Adipocyte (in vitro differentiated cells): ENCODE results near the gene SH3BP4.

Experiments used
- DNase-seq: peaks from one replicate; pipeline ENCODE4 v3.0.0-alpha.2; 2015; ENCODE audit warnings: low read depth
- H3K27me3 ChIP-seq: replicated peaks from 2 replicates; pipeline ENCODE4 v1.7.0; 2013; ENCODE audit warnings: mild to moderate bottlenecking, low read length, moderate library complexity; ENCODE audit not compliant: control insufficient read depth, insufficient read depth
- H3K36me3 ChIP-seq: 2 replicates; pipeline ENCODE4 v1.7.0; 2013; ENCODE audit warnings: low read length, mild to moderate bottlenecking, moderate library complexity; ENCODE audit not compliant: control insufficient read depth, insufficient read depth, severe bottlenecking
- H3K4me1 ChIP-seq: 2 replicates; pipeline ENCODE4 v1.7.0; 2013; ENCODE audit warnings: mild to moderate bottlenecking, low read length, moderate library complexity; ENCODE audit not compliant: control insufficient read depth, insufficient read depth
- H3K4me3 ChIP-seq: 2 replicates; pipeline ENCODE4 v1.7.0; 2013; ENCODE audit warnings: mild to moderate bottlenecking, low read length, moderate library complexity
- H3K9ac ChIP-seq: 2 replicates; pipeline ENCODE4 v1.7.0; 2013; ENCODE audit warnings: mild to moderate bottlenecking, low read length, moderate library complexity
- H3K9me3 ChIP-seq: 2 replicates; pipeline ENCODE4 v1.7.0; 2013; ENCODE audit warnings: mild to moderate bottlenecking, low read length, moderate library complexity; ENCODE audit not compliant: control insufficient read depth

Gene SH3BP4

DNA sequence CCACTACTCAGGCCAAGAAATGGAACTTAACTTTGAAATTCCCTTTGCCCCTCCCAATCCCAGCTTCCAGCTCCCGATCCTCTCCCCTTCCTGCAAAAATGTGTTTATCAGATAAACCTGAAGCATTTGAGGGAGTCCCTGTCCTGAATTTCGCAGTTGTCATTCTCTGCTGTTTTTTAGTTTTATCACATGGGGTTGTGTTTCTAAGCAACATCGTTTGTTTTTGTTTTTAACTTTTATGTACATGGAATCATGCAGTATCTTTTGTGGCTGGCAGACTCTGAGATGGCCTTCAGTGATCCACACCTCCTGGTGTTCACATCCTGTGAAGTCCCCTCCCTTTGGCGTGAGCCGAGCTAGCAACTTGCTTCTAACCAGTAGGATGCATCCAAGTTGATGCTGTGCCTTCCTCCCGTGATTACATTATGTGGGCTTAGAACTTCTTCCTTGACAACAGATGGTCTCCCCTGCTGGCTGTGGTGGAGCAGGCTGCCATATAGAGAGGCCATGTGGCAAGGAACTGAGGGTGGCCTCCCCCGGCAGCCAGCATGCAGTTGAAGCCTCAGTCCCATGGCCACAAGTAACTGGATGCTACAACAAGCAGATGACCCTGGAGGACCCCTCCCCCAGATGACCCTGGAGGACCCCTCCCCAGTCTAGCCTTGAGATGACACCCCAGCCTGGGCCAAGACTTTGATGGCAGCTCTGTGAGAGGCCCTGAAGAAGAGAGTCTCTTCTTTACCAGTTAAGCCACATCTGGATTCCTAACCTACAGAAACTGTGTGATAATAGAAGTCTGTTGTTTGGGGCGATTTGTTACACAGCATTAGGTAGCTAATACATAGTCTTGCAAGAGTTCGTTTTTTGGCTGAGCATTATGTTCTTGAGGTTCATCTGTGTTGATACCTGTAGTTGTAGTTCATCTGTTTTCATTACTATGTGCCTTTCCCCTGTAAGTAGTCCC lies 27.7 kb downstream of the SH3BP4 start:
- no peak for DNase-seq
- Histone ChIP-seq H3K36me3 (peaks cover 6% of the 10 kb centered on the region), H3K4me3 (no peak overlapping the region)

DNA sequence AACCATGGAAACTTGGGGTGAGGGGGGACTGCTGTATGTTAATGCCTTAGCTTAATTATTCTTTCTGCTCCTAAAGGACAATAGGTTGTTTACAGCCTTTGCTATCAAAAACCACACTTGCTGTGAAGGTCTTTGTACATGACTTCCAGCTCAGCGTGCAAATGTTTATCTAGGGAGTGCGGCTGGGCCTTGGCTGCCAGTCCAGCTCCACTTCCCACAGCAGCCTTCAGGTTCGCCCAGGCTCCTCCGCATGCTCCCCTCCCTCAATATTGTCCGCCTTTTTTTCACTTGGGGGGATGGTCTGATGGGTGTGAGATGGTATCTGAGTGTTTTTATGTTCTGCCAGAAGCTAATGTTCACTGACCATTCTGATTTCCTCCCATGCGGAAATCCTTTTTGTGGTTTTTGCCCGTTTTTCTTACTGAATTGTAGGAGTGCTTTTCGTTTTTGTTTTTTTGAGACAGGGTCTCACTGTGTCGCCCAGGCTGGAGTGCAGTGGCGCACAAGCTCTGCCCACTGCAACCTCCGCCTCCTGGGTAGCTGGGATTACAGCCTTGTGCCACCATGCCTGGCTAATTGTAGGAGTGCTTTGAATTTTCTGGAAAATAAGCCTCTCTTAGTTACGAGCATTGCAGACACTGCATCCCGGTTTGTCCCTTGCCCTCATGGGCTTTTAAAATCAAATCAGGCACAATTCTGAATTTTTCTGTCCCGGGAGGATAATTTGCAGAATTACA lies 28.8 kb downstream of the SH3BP4 start:
- peaks cover 52% of the 10 kb centered on the region for H3K4me1 ChIP-seq
- peak overlapping the region; percentile 73 for H3K9ac ChIP-seq
- no peak for DNase-seq
- H3K27me3 ChIP-seq: no peaks in the 10 kb centered on the region
- peaks cover 8% of the 10 kb centered on the region for H3K36me3 ChIP-seq
- no peaks in the 10 kb centered on the region for H3K9me3 ChIP-seq
- H3K4me3 ChIP-seq: peak overlapping the region; percentile 49

More for the DNA sequence above, 27.7 kb downstream of the SH3BP4 start:
- H3K27me3 ChIP-seq: no peaks in the 10 kb centered on the region
- H3K9me3 ChIP-seq: no peaks in the 10 kb centered on the region
- H3K4me1 ChIP-seq: peaks cover 63% of the 10 kb centered on the region
- H3K9ac ChIP-seq: no peak overlapping the region

DNA sequence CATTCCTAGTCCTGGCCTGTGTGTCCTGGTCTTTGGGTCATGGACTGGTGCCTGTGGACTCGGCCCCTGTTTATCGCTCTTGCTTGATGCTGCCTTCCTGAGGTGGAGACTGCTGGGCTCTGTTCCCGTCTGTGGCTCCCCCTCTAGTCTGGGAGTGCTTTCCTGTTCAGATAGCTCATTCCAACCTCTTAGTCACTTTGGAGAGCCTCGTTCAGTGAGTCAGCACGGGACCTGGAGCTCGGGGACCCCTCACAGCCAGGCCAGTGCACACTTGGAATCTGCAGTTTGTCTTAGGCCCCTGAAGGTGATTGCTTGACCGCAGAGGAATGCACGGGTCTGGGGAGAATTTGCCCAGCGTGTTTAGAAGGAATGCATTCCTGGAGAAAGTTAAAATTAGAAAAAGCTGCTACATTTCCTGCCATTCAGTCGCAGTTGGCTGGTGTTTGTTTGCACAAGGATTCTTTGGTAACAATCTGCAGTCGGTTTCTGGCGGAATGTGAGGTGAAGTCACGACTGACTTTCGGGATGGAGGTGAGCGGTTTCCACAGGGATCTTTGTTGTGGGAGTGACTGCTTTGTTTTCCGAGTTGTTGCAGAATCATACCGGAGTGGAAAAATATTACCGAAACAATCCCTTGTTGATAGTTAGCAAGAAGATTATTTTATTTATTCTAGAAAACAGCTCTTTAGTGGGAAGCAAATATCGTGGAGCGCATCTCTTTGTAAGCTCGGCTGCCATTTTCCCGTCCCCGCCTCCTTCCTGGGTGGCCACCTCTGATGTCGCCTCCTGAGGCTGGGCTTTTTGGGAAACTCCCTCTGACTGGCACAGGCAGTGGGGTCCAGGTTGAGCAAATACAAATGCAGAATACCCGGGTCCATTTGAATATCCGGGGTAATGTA lies 29.6 kb downstream of the SH3BP4 start:
- Histone ChIP-seq H3K9me3 (no peaks in the 10 kb centered on the region), H3K4me1 (peaks cover 52% of the 10 kb centered on the region), H3K4me3 (peak overlapping the region; percentile 49), H3K27me3 (no peaks in the 10 kb centered on the region), H3K36me3 (peaks cover 11% of the 10 kb centered on the region), H3K9ac (peak overlapping the region; percentile 77)
- DNase-seq: peak; percentile 97

DNA sequence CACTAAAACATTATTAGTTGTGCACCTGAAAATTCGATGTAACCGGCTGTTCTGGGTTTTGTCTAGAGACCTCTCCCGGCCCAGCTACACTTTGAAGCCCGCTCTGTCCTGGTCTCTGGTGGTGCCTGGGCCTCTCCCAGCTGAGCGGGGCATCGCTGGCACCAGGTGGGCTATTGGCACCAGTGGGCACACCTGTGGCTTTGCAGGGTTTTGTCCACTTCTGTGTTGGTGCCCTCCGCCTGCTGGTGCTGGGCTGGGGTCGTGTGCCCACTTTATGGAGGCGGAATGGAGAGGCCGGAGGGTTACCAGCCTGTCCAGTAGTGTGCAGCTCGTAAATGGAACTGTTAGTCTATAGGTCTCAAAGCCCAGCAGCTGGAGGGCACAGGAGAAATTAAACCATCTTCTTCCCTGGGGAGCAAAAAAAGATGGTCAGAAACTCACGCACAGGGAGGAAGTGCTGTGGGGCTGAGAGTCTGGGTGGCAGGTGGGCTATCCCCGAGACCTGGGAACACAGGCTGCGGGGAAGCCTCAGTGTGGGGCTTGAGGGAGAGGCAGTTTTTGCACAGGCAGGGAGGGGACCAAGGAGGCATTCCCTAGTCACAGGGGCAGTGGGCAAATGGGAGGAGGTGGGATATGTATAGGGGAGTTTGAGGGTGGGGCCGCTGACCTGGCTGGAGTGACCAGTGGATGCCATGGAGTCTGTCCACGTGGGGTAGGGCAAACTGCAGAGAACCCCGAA lies 30.4 kb downstream of the SH3BP4 start:
- peaks cover 11% of the 10 kb centered on the region for H3K36me3 ChIP-seq
- H3K9ac ChIP-seq: peak overlapping the region; percentile 77
- no peaks in the 10 kb centered on the region for H3K9me3 ChIP-seq
- H3K4me3 ChIP-seq: peak overlapping the region; percentile 20
- no peak for DNase-seq
- H3K4me1 ChIP-seq: peaks cover 52% of the 10 kb centered on the region
- H3K27me3 ChIP-seq: no peaks in the 10 kb centered on the region

DNA sequence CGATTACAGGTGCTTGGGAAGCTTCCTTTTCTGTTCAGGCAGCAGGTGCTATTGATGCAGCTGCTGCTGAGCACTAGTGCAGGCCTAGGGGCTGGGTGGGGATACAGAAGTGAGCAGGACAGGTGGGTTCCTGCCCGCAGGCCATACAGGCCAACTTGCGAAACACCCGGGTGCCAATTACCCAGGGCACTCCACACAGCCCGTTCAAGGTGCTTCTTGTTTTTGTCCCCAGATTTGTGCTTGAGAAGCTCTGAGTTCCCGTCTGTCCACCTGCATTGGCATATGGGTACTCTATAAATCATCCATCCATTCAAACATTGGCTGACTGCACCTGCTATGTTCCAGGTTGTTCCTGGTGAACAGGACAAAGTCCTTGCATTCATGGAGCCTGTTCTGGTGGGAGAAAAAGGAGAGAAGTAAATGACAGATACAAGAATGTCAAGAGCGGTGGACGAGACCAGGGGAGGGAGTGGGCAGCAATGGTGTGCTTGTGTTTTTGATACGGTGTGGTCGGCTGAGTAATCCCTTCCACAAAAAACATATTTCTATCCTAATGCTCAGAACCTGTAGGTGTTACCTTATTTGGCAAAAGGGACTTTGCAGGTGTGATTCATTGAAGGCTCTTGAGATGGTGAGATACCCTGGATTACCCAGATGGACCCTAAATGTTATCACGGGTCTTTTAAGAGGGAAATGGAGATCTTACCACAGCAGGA lies 31.4 kb downstream of the SH3BP4 start:
- Histone ChIP-seq H3K27me3 (no peaks in the 10 kb centered on the region), H3K9me3 (no peaks in the 10 kb centered on the region), H3K36me3 (peaks cover 11% of the 10 kb centered on the region), H3K9ac (no peak overlapping the region), H3K4me1 (peaks cover 51% of the 10 kb centered on the region), H3K4me3 (no peak overlapping the region)
- no peak for DNase-seq

DNA sequence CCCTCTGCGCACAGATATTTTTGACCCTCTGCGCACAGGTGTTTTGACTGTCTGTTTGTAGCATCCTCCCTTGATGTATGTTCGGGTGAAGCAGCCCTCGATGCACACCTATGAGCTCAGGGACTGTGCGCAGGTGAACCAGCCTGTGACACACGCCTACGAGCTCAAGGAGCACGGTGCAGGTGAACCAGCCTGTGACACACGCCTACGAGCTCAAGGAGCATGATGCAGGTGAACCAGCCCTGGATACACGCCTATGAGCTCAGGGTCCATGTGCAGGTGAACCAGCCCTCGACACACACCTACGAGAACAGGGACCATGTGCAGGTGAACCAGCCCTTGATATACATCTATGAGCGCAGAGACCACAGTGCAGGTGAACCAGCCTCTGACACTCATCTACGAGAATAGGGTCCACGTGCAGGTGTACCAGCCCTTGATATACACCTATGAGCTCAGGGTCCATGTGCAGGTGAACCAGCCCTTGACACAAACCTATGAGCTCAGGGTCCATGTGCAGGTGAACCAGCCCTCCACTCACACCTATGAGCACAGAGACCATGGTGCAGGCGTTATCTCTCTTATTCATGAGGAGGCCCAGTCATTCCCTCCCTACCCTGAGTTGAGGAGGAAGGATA lies 33.9 kb downstream of the SH3BP4 start:
- DNase-seq: no peak
- peaks cover 6% of the 10 kb centered on the region for H3K36me3 ChIP-seq
- H3K4me3 ChIP-seq: no peak overlapping the region
- no peaks in the 10 kb centered on the region for H3K9me3 ChIP-seq
- H3K9ac ChIP-seq: no peak overlapping the region
- peaks cover 27% of the 10 kb centered on the region for H3K4me1 ChIP-seq
- no peaks in the 10 kb centered on the region for H3K27me3 ChIP-seq

DNA sequence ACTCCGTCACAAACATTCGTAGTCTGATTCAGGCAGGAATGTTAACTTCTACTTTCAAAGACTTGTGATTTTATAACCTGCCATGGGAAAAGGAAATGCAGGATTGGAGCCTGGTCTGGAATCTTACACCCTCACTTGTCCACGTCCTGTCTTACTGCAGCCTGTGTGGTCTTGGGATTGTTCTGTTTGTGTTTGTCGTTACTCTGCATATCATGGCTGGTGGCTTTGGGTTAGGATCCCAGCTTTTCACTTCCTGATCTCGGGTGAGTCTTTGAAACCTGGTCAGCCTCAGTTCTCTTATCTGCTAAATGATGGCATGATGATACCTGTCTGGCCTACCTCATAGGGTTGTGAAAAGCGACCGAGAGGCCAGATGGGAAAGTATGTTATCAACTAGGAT lies 34.6 kb downstream of the SH3BP4 start:
- no peaks in the 10 kb centered on the region for H3K27me3 ChIP-seq
- H3K4me1 ChIP-seq: peaks cover 22% of the 10 kb centered on the region
- H3K9me3 ChIP-seq: no peaks in the 10 kb centered on the region
- DNase-seq: no peak
- H3K4me3 ChIP-seq: no peak overlapping the region
- H3K36me3 ChIP-seq: peaks cover 6% of the 10 kb centered on the region
- H3K9ac ChIP-seq: no peak overlapping the region

DNA sequence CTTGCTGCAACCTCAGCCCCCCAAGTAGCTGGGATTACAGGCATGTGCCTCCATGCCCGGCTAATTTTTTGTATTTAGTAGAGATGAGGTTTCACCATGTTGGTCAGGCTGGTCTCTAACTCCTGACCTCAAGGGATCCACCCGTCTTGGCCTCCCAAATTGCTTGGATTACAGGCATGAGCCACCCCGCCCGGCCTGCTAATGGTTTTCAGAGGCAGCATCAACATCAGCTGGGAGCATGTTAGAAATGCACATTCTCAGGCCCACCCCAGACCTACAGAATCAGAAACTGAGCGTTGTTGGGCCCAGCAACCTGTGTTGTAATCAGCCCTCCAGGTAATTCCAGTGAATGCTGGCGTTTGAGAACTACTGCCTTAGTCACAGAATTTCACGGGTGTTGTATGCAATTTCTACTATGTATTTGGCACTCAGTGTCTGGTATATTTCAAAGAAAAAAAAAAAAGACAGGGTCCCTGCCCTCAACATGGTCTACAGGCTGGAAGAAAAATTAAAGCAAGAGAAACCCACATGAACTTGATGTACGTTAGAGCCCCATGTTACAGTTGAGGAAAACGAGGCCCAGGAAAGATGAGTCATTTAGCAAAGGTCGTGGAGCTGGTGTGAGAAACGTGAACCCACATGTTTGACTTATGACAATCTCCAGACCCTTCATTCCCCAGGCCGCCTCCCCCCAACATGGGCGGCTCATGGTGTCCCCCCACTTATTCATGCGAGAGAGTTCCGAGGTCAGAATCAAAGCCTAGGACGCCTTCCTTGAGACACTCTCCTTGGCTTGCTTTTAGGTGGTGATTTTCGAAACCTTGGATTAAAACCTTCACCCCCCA lies 35.3 kb downstream of the SH3BP4 start:
- peaks cover 22% of the 10 kb centered on the region for H3K4me1 ChIP-seq
- peaks cover 6% of the 10 kb centered on the region for H3K36me3 ChIP-seq
- DNase-seq: no peak

DNA sequence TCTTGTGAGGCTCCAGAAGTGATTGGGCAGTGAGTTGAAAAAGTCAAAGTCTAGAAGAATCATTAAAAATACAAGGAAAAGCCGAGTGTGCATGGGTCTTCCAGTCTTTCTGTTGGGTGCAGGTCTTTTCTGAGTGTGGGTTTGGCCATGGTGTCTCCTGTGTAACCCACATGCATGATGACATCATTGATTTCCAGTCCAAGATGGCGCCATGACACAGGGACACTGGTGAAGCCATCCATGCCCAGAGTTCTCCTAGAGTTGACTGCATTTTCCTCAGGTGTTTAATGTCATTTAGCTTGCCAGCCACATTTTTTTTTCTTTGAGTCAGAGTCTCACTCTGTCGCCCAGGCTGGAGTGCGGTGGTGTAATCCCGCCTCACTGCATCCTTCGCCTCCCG lies 35.9 kb downstream of the SH3BP4 start:
- Histone ChIP-seq H3K9me3 (no peaks in the 10 kb centered on the region), H3K4me1 (peaks cover 23% of the 10 kb centered on the region), H3K9ac (no peak overlapping the region), H3K27me3 (no peaks in the 10 kb centered on the region), H3K4me3 (no peak overlapping the region), H3K36me3 (peaks cover 6% of the 10 kb centered on the region)
- no peak for DNase-seq

More for the DNA sequence above, 35.3 kb downstream of the SH3BP4 start:
- Histone ChIP-seq H3K9me3 (no peaks in the 10 kb centered on the region), H3K4me3 (no peak overlapping the region), H3K9ac (no peak overlapping the region), H3K27me3 (no peaks in the 10 kb centered on the region)
